Superior temporal gyrus (tissue), 1 donor: ENCODE results near the gene FGF14.
A peak's percentile ranks its signal among the peaks of the same experiment; 100 is the strongest.

Experiments
- DNase-seq: peaks from one replicate; pipeline ENCODE4 v3.0.0-alpha.2; 2016; ENCODE audit errors: extremely low spot score

The FGF14 gene

GRCh38 chr13:102251817-102252216 is 150.0 kb downstream of the FGF14 start:
- no peak for DNase-seq

- DNase-seq, result no peak
These were observed 151.4 kb downstream of the FGF14 start for GRCh38 chr13:102250448-102250847.

- no peak for DNase-seq
These were observed 157.1 kb downstream of the FGF14 start for GRCh38 chr13:102244607-102245227.

GRCh38 chr13:102240110-102240509 is 161.7 kb downstream of the FGF14 start:
- DNase-seq, result peak; percentile 49

GRCh38 chr13:102237230-102237629 is 164.6 kb downstream of the FGF14 start:
- DNase-seq, result no peak

GRCh38 chr13:102236830-102237229 is 165.0 kb downstream of the FGF14 start:
- no peak for DNase-seq

- no peak for DNase-seq
These were observed 165.5 kb downstream of the FGF14 start for GRCh38 chr13:102236341-102236740.

GRCh38 chr13:102235689-102236088 is 166.2 kb downstream of the FGF14 start:
- DNase-seq, result no peak

- DNase-seq, result no peak
These were observed 167.2 kb downstream of the FGF14 start for GRCh38 chr13:102234618-102235017.

GRCh38 chr13:102233566-102234208 is 168.2 kb downstream of the FGF14 start:
- no peak for DNase-seq

- DNase-seq, result no peak
These were observed 170.4 kb downstream of the FGF14 start for GRCh38 chr13:102231479-102231878.

- no peak for DNase-seq
These were observed 174.1 kb downstream of the FGF14 start for GRCh38 chr13:102227741-102228140.

- no peak for DNase-seq
These were observed 175.3 kb downstream of the FGF14 start for GRCh38 chr13:102226591-102226990.

GRCh38 chr13:102225892-102226291 is 176.0 kb downstream of the FGF14 start:
- no peak for DNase-seq

GRCh38 chr13:102220681-102221228 is 181.1 kb downstream of the FGF14 start:
- no peak for DNase-seq

- no peak for DNase-seq
These were observed 186.9 kb downstream of the FGF14 start for GRCh38 chr13:102214956-102215355.

GRCh38 chr13:102212729-102213128 is 189.1 kb downstream of the FGF14 start:
- no peak for DNase-seq

GRCh38 chr13:102208347-102208746 is 193.5 kb downstream of the FGF14 start:
- no peak for DNase-seq

- DNase-seq, result no peak
These were observed 194.0 kb downstream of the FGF14 start for GRCh38 chr13:102207680-102208342.

- DNase-seq, result no peak
These were observed 198.1 kb downstream of the FGF14 start for GRCh38 chr13:102203718-102204117.

- DNase-seq, result no peak
These were observed 203.2 kb downstream of the FGF14 start for GRCh38 chr13:102198418-102199311.

GRCh38 chr13:102197193-102197592 is 204.7 kb downstream of the FGF14 start:
- no peak for DNase-seq
